HepG2 (cell line): ENCODE data around the gene SH3PXD2A. TPM values are rescaled to one million over a fixed set of nuclear protein-coding genes. Genes with fewer than 3 reads are reported as not detected.

Experiments used
- ATAC-seq: fragments of 200-7000 bp; cut with Tn5 transposase; 3 replicates; pipeline ENCODE4 v1.9.1; 2020; ENCODE audit warnings: mild to moderate bottlenecking, moderate library complexity
- BruUV-seq: library from RNA; stranded (reverse); fragments of 400-500 nt; replicated peaks from 2 replicates; lab custom pipeline; 2021; lab: Mats Ljungman, UMichigan
- CTCF ChIA-PET: fragments of 300-600 bp; formaldehyde crosslinking; extraction: SDS; loops from one replicate; lab custom pipeline; 2021; ENCODE audit warnings: low total read pairs, inconsistent platforms, low intra/inter-chr PET ratio; lab: Yijun Ruan, JAX
- POLR2A ChIA-PET: fragments of 350-600 bp; sonication (Branson Sonifier 250); formaldehyde crosslinking; loops from one replicate; lab custom pipeline; 2020; ENCODE audit warnings: antibody characterized with exemption, inconsistent platforms; lab: Yijun Ruan, JAX
- DNase-seq: peaks from one replicate; pipeline ENCODE4 v3.0.0-alpha.2; 2015; ENCODE audit warnings: low spot score
- FAIRE-seq: peaks from 3 replicates; lab custom pipeline; 2011; peaks lifted over from hg19 to GRCh38; lab: Jason Lieb, UNC
- H2AFZ ChIP-seq: one replicate; pipeline ENCODE4 v1.6.1; 2011; ENCODE audit warnings: low read length, inconsistent platforms
- H3K27ac ChIP-seq: fragments of 300-600 bp; 3 replicates; pipeline ENCODE4 v1.8.0; 2011; ENCODE audit warnings: mixed run types, mild to moderate bottlenecking, mixed read lengths, low read length, inconsistent platforms; ENCODE audit not compliant: insufficient read depth; ENCODE audit errors: extremely low read length
- H3K27me3 ChIP-seq, 2 experiments: fragments of 200-600 bp in 1 of 2; 2 replicates in 1 of 2; 3 replicates in 1 of 2; pipeline versions ENCODE4 v1.6.0 to v1.8.0; 2011; ENCODE audit warnings: low read length in 2 of 2, mild to moderate bottlenecking in 2 of 2, moderate library complexity in 2 of 2, inconsistent platforms in 1 of 2; ENCODE audit not compliant: insufficient read depth in 2 of 2, control insufficient read depth in 1 of 2
- H3K36me3 ChIP-seq, 2 experiments: fragments of 200-600 bp in 1 of 2; replicated peaks in 1 of 2; 2 replicates in 1 of 2; 3 replicates in 1 of 2; pipeline versions ENCODE4 v1.5.1 to v1.8.0; 2011; ENCODE audit warnings: low read length in 2 of 2, inconsistent platforms in 1 of 2; ENCODE audit not compliant: insufficient read depth in 2 of 2, control insufficient read depth in 1 of 2
- H3K4me1 ChIP-seq: 2 replicates; pipeline ENCODE4 v1.5.1; 2012; ENCODE audit warnings: low read length, inconsistent platforms; ENCODE audit not compliant: insufficient read depth
- H3K4me2 ChIP-seq: 2 replicates; pipeline ENCODE4 v1.6.0; 2011; ENCODE audit warnings: low read depth, low read length, inconsistent platforms
- H3K4me3 ChIP-seq, 3 experiments: fragments of 200-600 bp in 1 of 3; sonication (generic), shearing (Covaris generic) in 1 of 3; replicated peaks in 1 of 3; 2 replicates each; pipeline ENCODE4 v1.5.1; 2011 to 2016; ENCODE audit warnings: low read length in 3 of 3, inconsistent platforms in 2 of 3, low read depth in 2 of 3, mild to moderate bottlenecking in 2 of 3, control low read depth in 1 of 3, mixed read lengths in 1 of 3; ENCODE audit not compliant: insufficient read depth in 1 of 3
- H3K79me2 ChIP-seq: one replicate; pipeline ENCODE4 v1.6.1; 2011; ENCODE audit warnings: low read length, inconsistent platforms; ENCODE audit not compliant: insufficient read depth
- H3K9ac ChIP-seq: 2 replicates; pipeline ENCODE4 v1.6.0; 2011; ENCODE audit warnings: mild to moderate bottlenecking, low read depth, low read length, inconsistent platforms; ENCODE audit not compliant: insufficient read depth
- H3K9me3 ChIP-seq: 2 replicates; pipeline ENCODE4 v1.5.1; 2012; ENCODE audit warnings: mild to moderate bottlenecking, low read length
- H4K20me1 ChIP-seq: 2 replicates; pipeline ENCODE4 v1.6.0; 2011; ENCODE audit warnings: inconsistent platforms, mild to moderate bottlenecking, low read length, moderate library complexity; ENCODE audit not compliant: insufficient read depth
- ATF7-NPFF ChIP-seq: sonication (generic); formaldehyde crosslinking; IDR thresholded peaks from 2 replicates; pipeline ENCODE4 v1.8.1; 2023; ENCODE audit warnings: mild to moderate bottlenecking, low read depth, missing genetic modification reagents, moderate library complexity
- ETV5 ChIP-seq: IDR thresholded peaks from 2 replicates; pipeline ENCODE4 v1.6.1; 2018; ENCODE audit warnings: missing biosample characterization, missing genetic modification reagents, inconsistent platforms, borderline replicate concordance
- HMG20A ChIP-seq: IDR thresholded peaks from 2 replicates; pipeline ENCODE4 v1.6.1; 2016; ENCODE audit warnings: borderline replicate concordance
- SP140L ChIP-seq: sonication (generic); formaldehyde crosslinking; IDR thresholded peaks from 2 replicates; pipeline ENCODE4 v1.4.0; 2020; ENCODE audit warnings: missing genetic modification reagents, borderline replicate concordance
- ZFX ChIP-seq: sonication (generic); formaldehyde crosslinking; IDR thresholded peaks from 2 replicates; pipeline ENCODE4 v1.4.0; 2020; ENCODE audit warnings: mild to moderate bottlenecking, low read depth, missing genetic modification reagents, moderate library complexity
- ZKSCAN5 ChIP-seq: sonication (generic); formaldehyde crosslinking; IDR thresholded peaks from 2 replicates; pipeline ENCODE4 v1.5.1; 2020; ENCODE audit warnings: mild to moderate bottlenecking, missing genetic modification reagents
- ZNF12 ChIP-seq: sonication (generic); formaldehyde crosslinking; IDR thresholded peaks from 2 replicates; pipeline ENCODE4 v1.5.0; 2020; ENCODE audit warnings: missing genetic modification reagents
- WGBS: methylation state at CpG from one replicate; pipeline ENCODE4 v1.1.6; 2017; ENCODE audit warnings: low lambda C conversion rate; 5-methylcytosine and 5-hydroxymethylcytosine counted together
- in situ Hi-C: cut with HindIII; loops from 2 replicates; pipeline ENCODE4 v1.10.0; 2017; ENCODE audit warnings: low pct_unique_long_range_greater_than_20kb; ENCODE audit not compliant: extremely low pct_ligation_motif_present
- intact Hi-C: fragments of 100-400 bp; cut with micrococcal nuclease; formaldehyde crosslinking; loops from one replicate; pipeline ENCODE4 v1.10.0; 2022; ENCODE audit not compliant: unreplicated experiment
- polyA plus RNA-seq, 8 experiments: library from polyadenylated mRNA; depleted of rRNA in 3 of 8; stranded (reverse) in 7 of 8; unstranded in 1 of 8; fragments of >200 nt; fragmentation: Illumina TruSeq in 4 of 8; extraction: Trizol in 4 of 8; gene quantifications; 2 replicates each; pipeline versions ENCODE4 v1.2.1 to v1.2.3, GENCODE V29; 2011 to 2016; ENCODE audit warnings: low read depth in 4 of 8, missing spikeins in 1 of 8, mixed read lengths in 1 of 8; ENCODE audit not compliant: insufficient read depth in 1 of 8
- total RNA-seq, 5 experiments: library from RNA; depleted of rRNA; stranded (reverse); fragments of >200 nt; fragmentation: Illumina TruSeq; extraction: Trizol; gene quantifications; 2 replicates each; pipeline ENCODE4 v1.2.3, GENCODE V29; 2016; ENCODE audit warnings: low read depth in 1 of 5
- TF ChIP-seq, protein P1 (sequence below): IDR thresholded peaks from 2 replicates; pipeline ENCODE4 v1.6.1; 2016; ENCODE audit warnings: mild to moderate bottlenecking, missing biosample characterization, missing genetic modification reagents
- TF ChIP-seq, protein P2 (sequence below): sonication (generic); formaldehyde crosslinking; conservative IDR thresholded peaks from 2 replicates; pipeline ENCODE4 v1.4.0; 2020; ENCODE audit warnings: missing genetic modification reagents
- TF ChIP-seq, protein P3 (sequence below): sonication (generic); formaldehyde crosslinking; IDR thresholded peaks from 2 replicates; pipeline ENCODE4 v1.8.0; 2022; ENCODE audit warnings: mild to moderate bottlenecking, missing genetic modification reagents, borderline replicate concordance

Gene SH3PXD2A
- total and polyA plus RNA-seq, 2 of the 13 experiments (the other 11 are each of a cell fraction or from before 2014, with no cell fraction given): 11.1 to 11.3 TPM

DNA sequence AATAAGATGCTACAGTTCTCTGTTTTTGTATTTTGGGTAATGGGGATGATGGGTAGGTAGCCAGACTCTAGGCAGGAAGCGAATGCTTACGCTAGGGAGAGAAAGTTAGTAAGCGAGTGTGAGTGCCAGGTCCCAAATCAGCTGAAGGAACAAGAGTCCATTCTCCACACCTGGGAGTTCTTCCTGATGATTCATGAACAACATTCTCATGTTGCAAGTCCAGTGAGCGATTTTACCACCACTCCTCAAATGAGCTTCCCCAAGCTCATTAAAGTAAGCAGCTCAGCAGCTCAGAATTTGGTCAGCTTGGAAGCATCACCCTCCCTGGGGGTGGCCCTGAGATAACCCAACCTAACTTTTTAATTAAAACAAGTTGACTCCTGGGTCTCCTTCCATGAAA lies 27.3 kb downstream of the SH3PXD2A start (continued):
- TF ChIP-seq, protein P1, sequence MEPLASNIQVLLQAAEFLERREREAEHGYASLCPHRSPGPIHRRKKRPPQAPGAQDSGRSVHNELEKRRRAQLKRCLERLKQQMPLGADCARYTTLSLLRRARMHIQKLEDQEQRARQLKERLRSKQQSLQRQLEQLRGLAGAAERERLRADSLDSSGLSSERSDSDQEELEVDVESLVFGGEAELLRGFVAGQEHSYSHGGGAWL (CRISPR knock-in tag): no peak
- TF ChIP-seq ETV5 (CRISPR knock-in tag): peak; percentile 15; the same call in 1 of the 2 replicates
- TF ChIP-seq, protein P2, sequence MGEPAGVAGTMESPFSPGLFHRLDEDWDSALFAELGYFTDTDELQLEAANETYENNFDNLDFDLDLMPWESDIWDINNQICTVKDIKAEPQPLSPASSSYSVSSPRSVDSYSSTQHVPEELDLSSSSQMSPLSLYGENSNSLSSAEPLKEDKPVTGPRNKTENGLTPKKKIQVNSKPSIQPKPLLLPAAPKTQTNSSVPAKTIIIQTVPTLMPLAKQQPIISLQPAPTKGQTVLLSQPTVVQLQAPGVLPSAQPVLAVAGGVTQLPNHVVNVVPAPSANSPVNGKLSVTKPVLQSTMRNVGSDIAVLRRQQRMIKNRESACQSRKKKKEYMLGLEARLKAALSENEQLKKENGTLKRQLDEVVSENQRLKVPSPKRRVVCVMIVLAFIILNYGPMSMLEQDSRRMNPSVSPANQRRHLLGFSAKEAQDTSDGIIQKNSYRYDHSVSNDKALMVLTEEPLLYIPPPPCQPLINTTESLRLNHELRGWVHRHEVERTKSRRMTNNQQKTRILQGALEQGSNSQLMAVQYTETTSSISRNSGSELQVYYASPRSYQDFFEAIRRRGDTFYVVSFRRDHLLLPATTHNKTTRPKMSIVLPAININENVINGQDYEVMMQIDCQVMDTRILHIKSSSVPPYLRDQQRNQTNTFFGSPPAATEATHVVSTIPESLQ (CRISPR knock-in tag): no peak

DNA sequence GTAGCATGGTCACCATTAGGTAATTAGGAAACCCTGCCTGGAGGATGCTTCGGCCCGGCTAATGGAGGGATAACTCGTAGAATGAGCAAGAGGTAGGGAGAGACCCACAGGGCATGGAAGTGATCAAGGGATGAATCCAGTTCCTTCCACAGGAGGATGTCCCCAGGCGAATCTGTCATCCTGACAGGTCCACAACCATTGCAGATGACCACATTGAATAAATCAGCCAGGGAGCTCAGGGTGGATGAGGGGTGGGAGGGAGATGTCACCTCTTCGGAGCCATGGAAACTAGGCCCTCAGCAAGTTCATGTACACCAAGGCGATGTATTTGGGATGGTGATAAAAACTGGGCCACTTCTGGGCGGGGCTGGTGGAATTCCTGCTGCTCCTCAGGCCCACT lies 28.5 kb downstream of the SH3PXD2A start:
- ATAC-seq: no peak
- 99% methylated on average over 7 of the region's 7 CpGs for WGBS
- no peak overlapping the region for H3K9ac ChIP-seq
- H3K9me3 ChIP-seq: no peaks in the 10 kb centered on the region
- H3K36me3 ChIP-seq: peaks cover 3 to 26% of the 10 kb centered on the region in 2 experiments; a peak in 3 of 5 replicates
- peaks cover 14% of the 10 kb centered on the region for H4K20me1 ChIP-seq
- no peak overlapping the region for H2AFZ ChIP-seq
- H3K27ac ChIP-seq: no peak overlapping the region
- H3K4me2 ChIP-seq: no peak overlapping the region
- in situ Hi-C loops: no loop called here
- no peak overlapping the region for H3K4me3 ChIP-seq
- no peak for FAIRE-seq
- POLR2A ChIA-PET: no interaction called here
- no peaks in the 10 kb centered on the region for H3K27me3 ChIP-seq
- H3K4me1 ChIP-seq: peaks cover 77% of the 10 kb centered on the region
- no peak for DNase-seq
- peaks cover 90% of the 10 kb centered on the region for H3K79me2 ChIP-seq
- no TSS peak for BruUV-seq
- intact Hi-C loops: no loop called here
- TF ChIP-seq ZFX (CRISPR knock-in tag) (no peak), ZNF12 (CRISPR knock-in tag) (no peak), ZKSCAN5 (CRISPR knock-in tag) (no peak), HMG20A (CRISPR knock-in tag) (no peak), SP140L (CRISPR knock-in tag) (no peak), ATF7-NPFF (CRISPR knock-in tag) (no peak)
- TF ChIP-seq, protein P3, sequence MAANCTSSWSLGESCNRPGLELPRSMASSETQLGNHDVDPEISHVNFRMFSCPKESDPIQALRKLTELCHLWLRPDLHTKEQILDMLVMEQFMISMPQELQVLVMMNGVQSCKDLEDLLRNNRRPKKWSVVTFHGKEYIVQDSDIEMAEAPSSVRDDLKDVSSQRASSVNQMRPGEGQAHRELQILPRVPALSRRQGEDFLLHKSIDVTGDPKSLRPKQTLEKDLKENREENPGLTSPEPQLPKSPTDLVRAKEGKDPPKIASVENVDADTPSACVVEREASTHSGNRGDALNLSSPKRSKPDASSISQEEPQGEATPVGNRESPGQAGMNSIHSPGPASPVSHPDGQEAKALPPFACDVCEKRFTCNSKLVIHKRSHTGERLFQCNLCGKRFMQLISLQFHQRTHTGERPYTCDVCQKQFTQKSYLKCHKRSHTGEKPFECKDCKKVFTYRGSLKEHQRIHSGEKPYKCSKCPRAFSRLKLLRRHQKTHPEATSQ (CRISPR knock-in tag): no peak
- TF ChIP-seq, all 625 proteins: peak for 0
- CTCF ChIA-PET: no interaction called here
